ENCODE data around the gene FGD4.

DNA sequence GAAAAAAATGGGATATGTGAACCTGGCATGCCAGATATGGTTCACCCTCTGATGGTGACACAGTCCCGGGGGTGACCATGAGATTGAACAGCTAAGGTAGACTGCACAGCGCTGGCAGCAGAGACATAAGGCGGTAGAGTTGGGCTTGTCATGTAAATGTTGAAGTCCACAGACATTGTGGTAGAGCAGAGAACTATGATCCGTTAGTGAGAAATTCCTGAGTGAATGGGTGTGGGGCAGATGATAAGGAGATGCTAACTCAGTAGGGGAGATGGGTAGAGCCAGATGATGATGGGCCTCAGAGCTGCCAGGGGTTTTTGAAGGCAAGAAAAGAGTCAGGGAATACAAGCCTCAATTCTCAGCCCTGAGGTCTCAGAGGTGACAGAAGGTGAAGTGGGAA lies 228.6 kb downstream of the FGD4 start:
- TF ChIP-seq, protein P1, sequence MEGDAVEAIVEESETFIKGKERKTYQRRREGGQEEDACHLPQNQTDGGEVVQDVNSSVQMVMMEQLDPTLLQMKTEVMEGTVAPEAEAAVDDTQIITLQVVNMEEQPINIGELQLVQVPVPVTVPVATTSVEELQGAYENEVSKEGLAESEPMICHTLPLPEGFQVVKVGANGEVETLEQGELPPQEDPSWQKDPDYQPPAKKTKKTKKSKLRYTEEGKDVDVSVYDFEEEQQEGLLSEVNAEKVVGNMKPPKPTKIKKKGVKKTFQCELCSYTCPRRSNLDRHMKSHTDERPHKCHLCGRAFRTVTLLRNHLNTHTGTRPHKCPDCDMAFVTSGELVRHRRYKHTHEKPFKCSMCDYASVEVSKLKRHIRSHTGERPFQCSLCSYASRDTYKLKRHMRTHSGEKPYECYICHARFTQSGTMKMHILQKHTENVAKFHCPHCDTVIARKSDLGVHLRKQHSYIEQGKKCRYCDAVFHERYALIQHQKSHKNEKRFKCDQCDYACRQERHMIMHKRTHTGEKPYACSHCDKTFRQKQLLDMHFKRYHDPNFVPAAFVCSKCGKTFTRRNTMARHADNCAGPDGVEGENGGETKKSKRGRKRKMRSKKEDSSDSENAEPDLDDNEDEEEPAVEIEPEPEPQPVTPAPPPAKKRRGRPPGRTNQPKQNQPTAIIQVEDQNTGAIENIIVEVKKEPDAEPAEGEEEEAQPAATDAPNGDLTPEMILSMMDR (IDR thresholded peaks at IDR 0.05; ENCODE audit: insufficient read depth, low read length), result no peak
- TF ChIP-seq POLR2AphosphoS5 (IDR thresholded peaks at IDR 0.05; ENCODE audit: low read depth), result no peak

Data from HL-60 (cell line).